GM08714 (cell line): Measurements from ENCODE around the gene TOM1L2.

Experiments
- H3K4me3 ChIP-seq: fragments of 200-500 bp; sonication (Bioruptor generic); 2 replicates; pipeline ENCODE4 v1.5.1; 2014; ENCODE audit warnings: mild to moderate bottlenecking, low read length, inconsistent platforms
- ZNF274 ChIP-seq: IDR thresholded peaks from 2 replicates; pipeline ENCODE4 v1.6.1; 2012; ENCODE audit warnings: mild to moderate bottlenecking, low read depth, low read length

Gene TOM1L2

DNA sequence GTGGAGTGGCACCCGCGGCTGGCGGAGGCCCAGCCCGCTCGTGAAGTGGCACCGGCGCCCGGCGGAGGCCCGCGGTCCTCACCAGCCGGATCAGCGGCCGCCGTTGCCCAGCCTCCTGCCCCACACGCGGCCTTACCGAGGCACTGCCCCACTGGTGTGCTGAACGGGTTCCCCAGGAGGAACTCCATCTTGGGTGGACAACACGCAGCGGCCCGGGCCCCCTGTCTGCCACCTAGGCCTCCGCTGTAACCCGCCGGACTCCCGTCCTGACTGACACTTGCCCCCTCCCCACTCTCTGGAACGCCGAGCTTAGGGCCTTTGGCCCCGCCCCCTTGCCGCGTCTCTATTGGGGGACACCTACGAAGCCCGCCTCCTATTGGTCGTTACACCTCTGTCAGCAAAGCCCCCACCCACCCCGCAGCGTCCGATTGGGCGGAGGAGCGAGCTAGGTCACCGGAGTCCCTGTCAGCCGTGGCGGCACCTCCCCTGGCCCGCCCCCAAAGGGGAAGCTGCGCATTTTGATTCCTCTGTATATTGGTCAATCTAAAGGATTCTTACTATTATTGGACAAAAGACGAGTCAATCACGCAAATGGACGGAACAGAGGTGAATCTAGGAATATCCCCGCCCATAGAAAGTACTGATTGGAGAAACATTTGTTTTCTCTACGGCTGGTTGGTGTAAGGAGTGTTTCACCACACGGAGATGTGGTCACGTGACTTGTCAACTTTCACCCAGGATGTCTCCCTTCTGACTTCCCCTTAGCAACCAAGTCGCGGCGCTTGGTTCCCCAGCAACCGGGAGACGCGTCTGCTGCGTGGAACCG, at the start of gene TOM1L2, which contains the start of gene DRC3:
Gene TOM1L2, minus strand, starts transcription at position 275 of the 826 bp plus-strand sequence. Its CDS starts 87 bp downstream, at position 188.
Gene DRC3, plus strand, starts transcription at position 737 of the 826 bp plus-strand sequence. CDS start 4,737 bp downstream, outside the sequence.
- TF ChIP-seq ZNF274 = no peak

DNA sequence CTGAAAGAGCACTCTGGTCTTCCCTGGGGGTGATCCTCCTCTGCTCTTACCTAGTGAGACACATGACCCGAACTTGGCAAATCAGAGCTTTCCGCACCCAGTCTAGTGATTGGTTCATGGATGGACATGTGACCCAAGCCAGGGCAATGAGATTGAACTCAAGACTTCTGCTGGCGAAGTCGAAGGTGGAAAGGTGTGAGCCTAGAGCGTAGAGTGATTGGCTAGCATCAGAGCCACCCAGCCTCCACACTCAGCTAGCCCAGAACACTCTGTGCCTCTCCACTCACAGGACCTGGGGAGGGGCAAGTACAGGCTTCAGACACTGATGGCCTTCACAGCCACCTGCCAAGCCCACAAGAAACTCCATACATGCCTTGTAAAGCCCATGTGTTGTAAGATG, 49.2 kb upstream of the TOM1L2 start:
- H3K4me3 ChIP-seq = no peak overlapping the region
- TF ChIP-seq ZNF274 = no peak

More for the DNA sequence above, at the start of gene TOM1L2, which contains the start of gene DRC3:
- H3K4me3 ChIP-seq = peak within 1 kb of the TSS; percentile 86

DNA sequence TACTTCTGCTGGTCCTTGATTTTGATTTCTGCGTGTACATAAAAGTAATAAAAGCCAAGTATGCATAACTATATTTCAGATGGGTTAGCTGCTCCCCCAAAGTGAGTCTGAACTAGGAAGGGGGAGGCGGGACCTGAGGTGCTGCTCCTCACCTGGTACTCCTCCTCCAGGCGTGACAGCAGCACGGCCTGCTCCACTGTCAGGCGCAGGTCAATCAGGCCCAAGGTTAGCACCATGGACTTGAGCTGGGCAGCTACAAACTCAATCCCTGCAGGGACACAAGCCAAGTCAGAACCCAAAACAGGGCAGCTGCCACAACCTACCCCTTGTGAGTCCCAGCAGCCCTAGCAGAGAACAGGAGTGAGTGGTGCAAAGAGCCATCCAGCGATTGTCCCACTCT, 48.8 kb upstream of the TOM1L2 start:
- TF ChIP-seq ZNF274 = no peak
- H3K4me3 ChIP-seq = no peak overlapping the region

DNA sequence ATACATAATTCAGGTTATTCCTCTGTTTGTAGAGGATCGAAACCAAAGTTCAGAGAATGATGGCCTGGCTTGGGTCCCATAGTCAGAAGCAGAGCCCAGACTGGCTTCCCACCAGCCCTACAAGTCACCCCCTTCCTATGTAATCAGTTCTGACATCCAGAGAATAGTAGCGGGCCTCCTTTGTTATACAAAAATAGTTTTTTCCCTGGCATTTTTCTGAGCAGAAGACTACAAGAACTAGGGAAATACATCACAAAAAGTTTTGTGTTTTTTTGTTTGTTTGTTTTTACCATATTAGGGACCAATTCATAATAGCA, 47.6 kb upstream of the TOM1L2 start:
- no peak for TF ChIP-seq ZNF274
- no peak overlapping the region for H3K4me3 ChIP-seq

DNA sequence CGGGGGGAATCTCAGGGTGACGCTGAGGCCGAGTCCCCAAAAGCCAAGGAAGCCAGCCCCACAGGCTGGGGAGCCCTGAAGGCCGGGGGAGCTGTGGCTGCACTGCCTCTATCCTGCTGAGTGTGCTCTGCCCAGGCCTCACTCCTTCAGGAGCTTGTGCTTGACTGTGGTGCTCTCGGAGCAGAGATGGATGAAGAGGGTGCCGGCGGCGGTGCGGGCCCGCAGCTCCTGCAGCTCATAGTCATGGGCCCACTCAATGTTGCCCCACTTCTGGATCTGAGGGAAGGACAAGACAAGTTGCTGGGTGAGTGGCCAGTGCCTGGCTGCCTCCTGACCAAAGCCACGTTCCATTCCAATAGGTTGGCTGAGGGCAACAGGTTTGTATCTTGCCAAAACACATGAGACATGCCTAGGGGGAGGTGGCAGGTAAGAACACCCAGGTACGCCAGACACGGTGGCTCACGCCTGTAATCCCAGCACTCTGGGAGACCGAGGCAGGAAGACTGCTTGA, 46.3 kb upstream of the TOM1L2 start:
- no peak overlapping the region for H3K4me3 ChIP-seq
- no peak for TF ChIP-seq ZNF274

DNA sequence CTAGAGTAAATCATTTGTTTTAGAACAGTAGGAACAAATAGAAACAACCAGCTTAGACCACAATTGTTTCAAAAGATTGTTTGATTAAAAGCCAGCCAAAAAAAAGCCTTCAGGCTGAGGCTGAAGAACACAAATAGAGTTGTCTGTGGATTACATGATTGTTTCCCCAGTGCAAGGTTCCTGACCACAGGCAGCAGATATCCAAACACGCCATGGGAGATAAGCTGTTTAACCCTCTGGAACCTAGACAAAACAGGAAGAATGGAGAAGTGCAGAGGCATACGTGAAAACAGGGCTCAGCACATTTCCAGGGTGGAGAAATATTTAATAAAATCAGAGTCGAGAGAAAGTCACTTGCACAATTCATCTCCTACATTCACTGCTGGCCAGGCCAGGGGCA, 45.8 kb upstream of the TOM1L2 start:
- no peak overlapping the region for H3K4me3 ChIP-seq
- no peak for TF ChIP-seq ZNF274

DNA sequence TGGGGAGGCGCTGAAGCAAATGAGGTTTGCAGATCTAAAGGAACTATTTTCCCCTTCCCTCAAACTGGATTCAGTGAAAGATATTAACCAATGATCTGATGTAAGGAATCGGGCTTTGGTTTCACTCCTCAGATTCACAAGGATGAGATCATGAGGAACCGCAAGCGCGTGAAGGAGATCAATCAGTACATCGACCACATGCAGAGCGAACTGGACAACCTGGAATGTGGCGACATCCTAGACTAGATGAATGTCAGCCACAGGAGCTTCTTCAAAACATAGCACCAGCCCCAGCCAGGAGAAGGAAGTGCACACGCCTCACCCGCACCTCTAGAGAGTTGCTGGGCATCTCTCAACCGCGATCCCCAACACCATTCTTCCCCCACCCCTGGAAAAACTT, 44.2 kb upstream of the TOM1L2 start:
- TF ChIP-seq ZNF274 = no peak
- H3K4me3 ChIP-seq = no peak overlapping the region

DNA sequence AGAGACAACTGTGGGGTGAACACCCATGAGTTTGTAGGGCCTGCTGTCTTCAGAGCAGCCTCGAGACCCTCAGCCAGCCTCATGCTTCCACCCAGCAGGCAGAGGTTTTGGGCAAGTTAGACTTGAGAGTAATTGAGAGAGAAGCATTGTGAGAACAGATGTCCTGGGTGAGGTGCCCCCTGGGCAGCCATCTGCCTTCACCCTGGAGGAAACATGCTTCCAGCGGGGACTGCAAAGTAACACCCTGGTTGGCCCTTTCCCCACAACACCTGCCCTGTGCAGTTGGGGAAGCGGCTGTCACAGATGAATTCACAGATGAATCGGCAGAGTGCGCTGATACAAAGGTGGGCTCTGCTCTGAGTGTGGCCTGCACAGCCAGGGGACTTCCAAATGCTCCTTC, 43.4 kb upstream of the TOM1L2 start:
- no peak for TF ChIP-seq ZNF274
- H3K4me3 ChIP-seq = no peak overlapping the region

DNA sequence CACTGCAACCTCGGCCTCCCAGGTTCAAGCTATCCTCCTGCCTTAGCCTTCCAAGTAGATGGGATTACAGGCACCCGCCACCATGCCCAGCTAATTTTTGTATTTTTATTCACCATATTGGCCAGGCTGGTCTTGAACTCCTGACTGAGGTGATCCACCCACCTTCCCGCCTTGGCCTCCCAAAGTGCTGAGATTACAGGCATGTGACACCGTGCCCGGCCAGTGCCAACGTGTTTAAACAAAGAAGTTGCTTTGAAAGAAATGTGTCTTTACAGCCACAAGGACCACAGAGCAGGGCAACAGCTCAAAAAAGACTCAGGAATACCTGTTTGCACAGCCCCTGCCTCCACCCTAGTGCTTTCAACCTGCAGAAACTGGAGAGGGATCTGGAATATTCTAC, 41.8 kb upstream of the TOM1L2 start:
- no peak for TF ChIP-seq ZNF274
- no peak overlapping the region for H3K4me3 ChIP-seq

DNA sequence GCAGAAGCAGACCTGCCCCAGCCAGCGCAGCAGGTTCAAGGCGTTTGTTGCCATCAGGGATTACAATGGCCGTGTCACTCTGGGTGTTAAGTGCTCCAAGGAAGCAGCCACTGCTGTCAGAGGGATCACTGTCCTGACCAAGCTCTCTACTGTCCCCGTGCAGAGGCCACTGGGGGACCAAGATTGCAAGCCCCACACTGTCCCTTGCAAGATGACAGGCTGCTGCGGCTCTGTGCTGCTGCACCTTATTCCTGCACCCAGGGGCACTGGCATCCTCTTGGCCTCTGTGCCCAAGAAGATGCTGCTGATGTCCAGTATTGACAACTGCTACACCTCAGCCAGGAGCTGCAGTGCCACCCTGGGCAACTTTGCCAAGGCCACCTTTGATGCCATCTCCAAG, 39.1 kb upstream of the TOM1L2 start:
- H3K4me3 ChIP-seq = no peak overlapping the region
- no peak for TF ChIP-seq ZNF274

DNA sequence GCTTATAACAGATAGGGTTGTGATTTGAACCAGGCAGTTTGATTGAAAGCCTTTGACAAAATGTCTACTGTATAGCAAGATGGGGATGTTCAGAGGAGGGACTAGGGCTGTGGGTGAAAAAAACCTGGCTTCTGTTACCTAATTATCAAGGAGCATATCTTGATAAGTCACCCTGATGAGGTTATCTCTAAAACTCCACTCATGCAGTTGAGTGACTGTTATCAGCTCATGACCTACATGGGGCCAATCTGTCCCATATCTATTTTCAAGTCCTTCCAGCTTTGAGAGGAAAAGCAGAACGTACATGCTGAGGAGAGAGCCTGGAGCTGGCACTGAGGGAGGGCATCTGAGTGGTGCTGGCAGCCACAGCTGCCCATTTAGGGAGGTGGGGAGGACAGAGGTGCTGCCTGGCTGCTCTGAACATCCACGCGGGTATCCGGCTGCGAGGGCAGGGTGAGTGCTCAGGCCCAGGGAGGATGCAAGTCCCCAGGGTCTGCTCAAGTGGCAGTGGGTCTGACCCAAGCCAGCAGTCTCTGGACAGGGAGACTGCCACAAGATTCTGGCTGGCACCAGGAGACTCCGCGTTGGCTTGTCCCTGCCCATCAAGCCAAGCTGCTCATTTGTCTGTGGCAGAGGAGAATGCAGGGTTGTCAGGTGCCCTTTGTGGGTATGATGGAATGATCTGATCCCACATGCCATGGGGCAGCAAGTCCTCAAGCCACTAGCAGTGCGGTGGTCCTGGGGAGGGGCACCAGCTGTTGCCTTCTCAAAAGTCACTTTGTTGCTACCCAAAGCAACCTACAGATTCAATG, 37.6 kb upstream of the TOM1L2 start:
- H3K4me3 ChIP-seq = no peak overlapping the region
- no peak for TF ChIP-seq ZNF274

DNA sequence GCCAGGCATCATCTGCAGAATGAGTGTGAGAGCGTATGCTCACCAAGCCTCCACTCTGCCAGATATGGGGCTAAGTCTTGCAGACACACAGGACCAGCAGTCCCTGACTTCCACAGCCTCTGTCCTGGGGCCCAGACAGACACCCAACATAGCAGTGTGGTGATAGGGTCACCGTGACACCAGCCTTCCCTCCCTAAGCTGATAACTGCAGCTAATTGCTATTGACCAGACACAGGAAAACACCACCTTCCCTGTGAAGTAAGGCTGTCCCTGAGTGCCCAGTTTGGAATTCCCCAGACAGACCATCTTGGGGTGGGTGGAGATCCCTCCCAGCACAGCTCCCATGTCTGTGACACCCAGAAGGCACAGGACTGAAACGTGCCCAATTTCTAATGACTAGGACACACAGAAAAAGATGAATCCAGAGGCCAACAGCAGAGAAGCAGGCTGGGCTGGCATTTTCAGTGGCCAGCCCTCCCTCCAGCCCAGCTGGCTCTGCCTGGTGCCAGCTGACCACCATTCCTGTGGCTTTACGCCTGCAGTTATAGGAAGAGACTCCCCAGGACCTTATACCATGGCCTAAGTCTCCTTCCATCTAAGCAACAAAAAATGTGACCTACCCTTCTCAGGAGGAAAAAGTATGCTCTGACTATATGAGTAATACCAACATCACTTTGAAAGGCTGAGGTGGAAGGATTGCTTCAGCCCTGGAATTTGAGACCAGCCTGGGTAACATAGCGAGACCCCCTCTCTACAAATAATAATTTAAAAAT, 36.5 kb upstream of the TOM1L2 start:
- TF ChIP-seq ZNF274 = no peak
- no peak overlapping the region for H3K4me3 ChIP-seq

DNA sequence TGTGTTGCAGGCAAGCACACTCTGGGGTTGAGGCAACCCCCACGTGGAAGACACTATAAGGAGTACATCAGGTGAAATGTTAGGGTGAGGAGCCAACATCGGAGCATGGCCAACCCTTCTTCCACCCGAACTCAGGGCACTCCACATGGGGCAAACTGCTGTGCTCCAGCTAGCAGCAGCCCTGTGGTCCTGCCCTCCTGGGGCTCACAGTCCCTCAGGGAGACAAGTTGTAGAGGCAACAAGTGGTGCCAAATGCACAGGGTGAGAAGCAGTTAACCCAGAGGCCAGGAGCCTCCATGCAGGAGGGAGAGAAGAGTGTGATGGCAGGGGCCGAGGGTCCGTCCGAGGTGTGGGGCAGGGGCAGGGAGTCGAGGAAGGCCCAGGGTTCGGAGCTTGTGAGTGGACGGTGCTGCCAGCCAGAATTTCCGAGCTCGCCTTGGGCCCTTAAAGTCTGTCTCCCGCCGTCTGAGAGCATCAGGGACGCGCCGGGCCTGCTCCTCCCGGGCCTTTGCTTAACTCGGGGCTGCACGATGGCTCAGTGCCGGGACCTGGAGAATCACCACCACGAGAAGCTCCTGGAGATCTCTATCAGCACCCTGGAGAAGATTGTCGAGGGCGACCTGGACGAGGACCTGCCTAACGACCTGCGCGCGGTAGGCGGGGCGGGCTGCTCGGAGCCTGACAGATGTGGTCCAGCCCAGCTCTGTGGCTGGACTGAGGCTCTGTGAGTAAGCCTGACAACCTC, 34.5 kb upstream of the TOM1L2 start:
- no peak overlapping the region for H3K4me3 ChIP-seq
- no peak for TF ChIP-seq ZNF274

DNA sequence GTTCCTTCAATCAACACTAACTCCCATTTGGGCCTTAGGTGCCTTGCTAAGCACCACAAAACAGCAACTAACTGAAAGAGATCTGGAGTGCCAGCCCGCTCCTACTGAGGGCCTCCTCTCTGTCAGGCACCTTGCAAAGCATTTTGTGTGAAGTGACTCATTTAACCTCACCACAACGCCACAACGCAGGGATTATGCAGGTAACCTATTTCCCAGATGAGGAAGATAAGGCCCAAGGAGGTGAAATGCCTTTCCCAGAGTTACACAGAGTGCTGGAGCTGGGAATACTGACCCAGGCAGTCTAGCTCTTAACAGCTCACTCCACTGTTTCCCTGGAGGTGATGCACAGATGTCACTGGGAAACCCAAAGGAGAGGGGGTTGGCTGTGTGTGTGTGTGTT, 33.3 kb upstream of the TOM1L2 start:
- no peak for TF ChIP-seq ZNF274
- no peak overlapping the region for H3K4me3 ChIP-seq
